AG04450 (cell line): ENCODE measurements around the gene SEMA6D. TPM values are rescaled to one million over a fixed set of nuclear protein-coding genes. Genes with fewer than 3 reads are reported as not detected.

Experiments used
- CTCF ChIA-PET: fragments of 300-600, 350-600 bp; formaldehyde crosslinking; extraction: SDS; loops from one replicate; lab custom pipeline; 2022; ENCODE audit warnings: antibody characterized with exemption, inconsistent platforms; lab: Charles Lee
- POLR2A ChIA-PET: fragments of 350-600 bp; formaldehyde crosslinking; extraction: SDS; loops from one replicate; lab custom pipeline; 2021; ENCODE audit warnings: antibody characterized with exemption, inconsistent platforms; lab: Yijun Ruan, JAX
- DNase-seq: peaks from one replicate; pipeline ENCODE4 v3.0.0-alpha.2; 2011; ENCODE audit warnings: low read depth, low spot score
- H3K27ac ChIP-seq: one replicate; pipeline ENCODE4 v1.5.1; 2012; ENCODE audit warnings: low read depth, low read length, control low read depth
- H3K27me3 ChIP-seq: one replicate; pipeline ENCODE4 v1.6.0; 2012; ENCODE audit warnings: low read length; ENCODE audit not compliant: control insufficient read depth, insufficient read depth
- H3K4me3 ChIP-seq: 2 replicates; pipeline ENCODE4 v1.5.1; 2011; ENCODE audit warnings: mild to moderate bottlenecking, low read depth, low read length, control low read depth
- H3K9me3 ChIP-seq: 2 replicates; pipeline ENCODE4 v1.5.1; 2012; ENCODE audit warnings: low read length; ENCODE audit not compliant: control insufficient read depth, insufficient read depth
- CTCF ChIP-seq: IDR thresholded peaks from 2 replicates; pipeline ENCODE4 v1.5.1; 2011; ENCODE audit warnings: low read depth, low read length, control low read depth, inconsistent platforms
- polyA plus RNA-seq: library from polyadenylated mRNA; depleted of rRNA; stranded (reverse); fragments of >200 nt; gene quantifications from 2 replicates; pipeline ENCODE4 v1.2.3, GENCODE V29; 2011

SEMA6D gene
- polyA plus RNA-seq, 1 experiment = 10.7 TPM

GRCh38 chr15:47743886-47744285 lies 26.6 kb downstream of the SEMA6D start:
- H3K27me3 ChIP-seq = no peaks in the 10 kb centered on the region
- no peaks in the 10 kb centered on the region for H3K9me3 ChIP-seq
- no peak overlapping the region for H3K4me3 ChIP-seq
- ChIA-PET CTCF (no interaction called here), POLR2A (no interaction called here)
- DNase-seq = no peak
- no peak for TF ChIP-seq CTCF
- H3K27ac ChIP-seq = no peak overlapping the region

- Histone ChIP-seq H3K4me3 (no peak overlapping the region), H3K9me3 (no peaks in the 10 kb centered on the region), H3K27ac (no peak overlapping the region), H3K27me3 (no peaks in the 10 kb centered on the region)
- CTCF ChIA-PET = no interaction called here
- DNase-seq = no peak
- TF ChIP-seq CTCF = no peak
- POLR2A ChIA-PET = no interaction called here
Measured at GRCh38 chr15:47744496-47744895, 27.2 kb downstream of the SEMA6D start.

GRCh38 chr15:47744973-47745372 lies 27.7 kb downstream of the SEMA6D start:
- ChIA-PET POLR2A (no interaction called here), CTCF (interaction anchor here (0.6 kb wide), 1 partner anchor 530 kb away, joined by 3 read pairs; no protein-coding TSS in a partner anchor)
- Histone ChIP-seq H3K4me3 (no peak overlapping the region), H3K27me3 (no peaks in the 10 kb centered on the region), H3K9me3 (no peaks in the 10 kb centered on the region), H3K27ac (no peak overlapping the region)
- no peak for DNase-seq
- TF ChIP-seq CTCF = no peak

GRCh38 chr15:47746516-47746915 lies 29.2 kb downstream of the SEMA6D start:
- no peaks in the 10 kb centered on the region for H3K27me3 ChIP-seq
- no peak overlapping the region for H3K4me3 ChIP-seq
- no peak for DNase-seq
- no peak overlapping the region for H3K27ac ChIP-seq
- TF ChIP-seq CTCF = no peak
- POLR2A ChIA-PET = no interaction called here
- no peaks in the 10 kb centered on the region for H3K9me3 ChIP-seq
- CTCF ChIA-PET = no interaction called here

- no peaks in the 10 kb centered on the region; the same call in 1 of the 2 replicates for H3K9me3 ChIP-seq
- peak overlapping the region; percentile 66 for H3K27ac ChIP-seq
- peak; percentile 56 for DNase-seq
- no peaks in the 10 kb centered on the region for H3K27me3 ChIP-seq
- ChIA-PET CTCF (interaction anchor here (1.7 kb wide), 1 partner anchor 38 kb away, joined by 4 read pairs; no protein-coding TSS in a partner anchor), POLR2A (no interaction called here)
- H3K4me3 ChIP-seq = no peak overlapping the region
- no peak for TF ChIP-seq CTCF
Measured at GRCh38 chr15:47750030-47750739, 32.9 kb downstream of the SEMA6D start.
